HG02981 (cell line): ENCODE results near the gene GALNT9.
"Not testable (repeated sequence)": the region's sequence is repeated elsewhere in the genome, so short reads cannot be mapped to it uniquely, and the experiment has no call there.

ENCODE experiments used
- ATAC-seq: cut with Tn5 transposase; IDR thresholded peaks from one replicate; pipeline ENCODE4 v1.9.1; 2021; ENCODE audit warnings: mild to moderate bottlenecking, moderate library complexity; ENCODE audit not compliant: unreplicated experiment

Gene GALNT9

DNA sequence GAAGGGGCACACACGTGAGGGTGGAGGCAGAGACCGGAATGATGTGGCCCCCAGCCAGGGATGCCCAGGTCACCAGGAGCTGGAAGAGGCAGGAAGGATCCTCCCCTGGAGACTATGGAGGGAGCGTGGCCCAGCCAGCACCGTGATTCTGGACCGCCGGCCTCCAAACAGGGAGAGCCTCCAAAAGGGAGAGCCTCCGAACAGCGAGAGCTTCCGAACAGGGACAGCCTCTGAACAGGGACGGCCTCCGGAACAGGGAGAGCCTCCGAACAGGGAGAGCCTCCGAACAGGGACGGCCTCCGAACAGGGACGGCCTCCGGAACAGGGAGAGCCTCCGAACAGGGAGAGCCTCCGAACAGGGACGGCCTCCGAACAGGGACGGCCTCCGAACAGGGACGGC is 33.8 kb downstream of the GALNT9 start:
- ATAC-seq = not testable (repeated sequence)

DNA sequence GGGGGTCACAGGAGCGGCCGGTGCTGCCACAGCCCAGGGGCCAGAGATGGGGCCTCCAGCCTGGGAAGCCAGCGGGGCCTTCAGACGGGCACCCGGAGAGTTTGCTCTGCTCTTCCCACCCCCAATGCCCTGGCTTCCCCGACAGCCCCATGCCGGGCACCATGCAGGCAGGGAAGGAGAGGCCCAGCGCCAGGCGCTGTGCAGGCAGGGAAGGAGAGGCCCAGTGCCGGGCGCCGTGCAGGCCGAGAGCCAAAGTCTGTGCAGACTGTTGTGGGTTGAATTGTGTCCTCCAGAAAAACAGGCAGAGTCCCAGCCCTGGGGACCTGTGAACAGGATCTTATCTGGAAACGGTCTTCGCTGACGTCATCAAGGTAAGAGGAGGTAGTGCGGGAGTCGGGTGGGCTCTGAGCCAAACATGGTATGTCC is 34.3 kb downstream of the GALNT9 start:
- ATAC-seq = no peak

DNA sequence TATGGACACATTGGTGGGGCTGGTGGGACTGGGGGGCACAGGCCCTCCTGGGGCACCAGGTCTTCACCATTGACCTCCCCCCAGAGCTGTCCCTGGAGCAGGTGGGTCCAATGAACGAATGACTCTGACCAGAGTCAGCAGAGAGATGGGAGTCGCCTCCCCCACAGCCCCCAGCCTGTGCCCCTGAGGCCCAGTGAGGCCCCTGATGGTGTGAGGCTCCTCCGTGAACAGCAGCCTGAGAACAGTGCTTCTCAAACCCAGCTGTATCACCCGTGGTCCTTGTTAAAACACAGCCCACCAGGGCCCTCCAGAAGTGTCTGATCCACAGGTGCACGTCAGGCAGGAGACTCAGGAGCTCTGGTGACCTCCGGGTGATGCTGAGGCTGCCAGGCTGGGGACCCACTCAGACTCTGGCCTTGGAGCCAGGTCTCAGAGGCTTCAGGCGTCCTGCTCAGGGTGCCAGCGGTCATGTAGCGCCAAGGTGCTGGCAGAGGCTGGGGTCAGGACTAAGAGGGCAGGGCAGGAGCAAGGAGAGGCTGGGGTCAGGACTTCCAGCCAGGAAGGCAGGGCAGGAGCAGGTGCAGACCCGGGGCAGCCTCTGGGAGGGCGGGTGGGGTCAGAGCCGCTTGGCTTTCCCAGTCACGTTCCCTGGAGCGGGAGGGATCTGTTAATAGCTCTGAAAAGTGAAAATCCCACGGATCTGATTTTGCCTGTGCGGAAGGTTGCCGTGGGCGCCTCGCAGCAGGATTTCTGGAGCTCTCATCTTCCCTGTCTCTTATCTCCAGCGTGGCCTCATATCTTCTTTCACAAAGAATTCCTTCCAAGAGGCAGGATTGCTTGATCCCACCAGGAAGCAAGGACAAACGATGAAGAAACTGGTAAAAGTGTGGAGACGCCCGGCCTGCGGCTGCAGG is 35.0 kb downstream of the GALNT9 start:
- ATAC-seq = no peak

DNA sequence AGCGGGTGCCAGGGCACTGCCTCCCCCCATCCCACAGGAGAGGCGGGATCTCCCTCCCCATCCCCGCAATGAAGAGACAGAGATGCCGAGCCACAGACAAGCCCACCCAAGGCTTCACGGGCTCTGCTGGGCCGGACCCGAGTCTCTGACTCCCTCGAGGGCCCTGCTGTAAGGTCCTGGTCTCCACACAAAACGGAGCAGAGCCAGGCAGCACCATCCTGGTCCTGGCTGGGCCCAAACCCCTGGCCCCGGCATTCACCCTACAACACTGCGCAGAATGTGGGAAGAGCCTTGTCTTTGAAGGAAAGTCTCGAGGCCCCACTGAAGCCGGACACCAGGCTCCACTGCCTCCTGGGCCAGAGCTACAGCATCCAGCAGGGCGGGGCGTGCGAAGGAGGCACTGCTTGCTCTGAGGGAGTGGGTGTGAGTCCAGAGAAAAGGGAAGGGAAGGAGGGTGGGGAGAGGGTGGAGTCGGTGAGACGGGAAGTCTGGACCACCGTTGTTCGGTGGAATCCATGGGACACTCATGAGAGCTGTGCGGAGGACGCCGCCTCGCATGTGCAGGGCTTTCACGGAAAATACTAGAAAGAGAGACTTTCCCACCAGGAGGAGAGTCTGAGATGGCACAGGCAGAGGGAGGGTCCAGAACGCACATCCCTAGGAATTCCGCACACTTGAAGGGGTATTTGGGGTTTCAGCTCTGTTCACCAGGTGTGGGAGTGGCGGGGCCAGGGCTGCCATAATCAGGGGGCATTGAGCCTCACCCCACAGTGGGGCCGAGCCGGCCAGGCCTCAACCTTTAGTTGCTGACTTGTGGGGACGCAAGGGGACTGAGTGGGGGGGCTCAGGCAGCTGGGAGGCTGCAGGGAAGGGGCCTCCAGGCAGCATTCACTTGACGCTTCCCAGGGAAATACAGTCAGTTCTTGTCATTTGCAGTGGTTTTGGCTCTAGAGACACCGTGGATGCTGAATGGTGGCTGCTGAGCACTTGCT is 36.8 kb downstream of the GALNT9 start:
- ATAC-seq = no peak

DNA sequence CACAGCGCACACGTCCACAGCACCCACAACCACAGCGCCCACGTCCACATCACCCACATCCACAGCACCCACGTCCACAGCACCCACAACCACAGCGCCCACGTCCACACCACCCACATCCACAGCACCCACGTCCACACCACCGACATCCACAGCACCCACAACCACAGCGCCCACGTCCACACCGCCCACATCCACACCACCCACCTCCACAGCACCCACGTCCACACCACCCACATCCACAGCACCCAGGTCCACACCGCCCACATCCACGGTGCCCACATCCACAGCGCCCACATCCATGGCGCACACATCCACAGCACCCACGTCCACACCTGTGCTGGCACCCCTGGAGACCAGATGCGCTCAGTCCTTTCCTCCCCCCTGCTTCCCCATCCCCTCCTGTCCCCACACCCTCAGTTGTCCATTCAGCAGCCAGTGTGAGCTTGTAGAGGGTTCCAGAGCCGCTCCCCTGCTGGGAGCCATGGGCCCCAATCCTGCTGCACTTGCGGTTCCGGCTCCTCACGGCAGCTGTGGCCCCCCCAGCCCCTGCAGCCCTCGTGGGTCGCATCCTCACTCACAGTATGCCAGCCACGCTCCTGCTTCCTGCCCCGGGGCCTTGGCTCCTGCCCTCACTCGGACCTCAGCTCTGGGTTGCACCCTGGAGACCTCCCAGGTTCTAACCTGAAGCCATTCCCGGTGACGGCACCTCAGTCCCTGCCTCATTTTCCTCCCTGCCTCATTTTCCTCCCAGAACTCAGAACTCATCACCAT is 37.8 kb downstream of the GALNT9 start:
- no peak for ATAC-seq

DNA sequence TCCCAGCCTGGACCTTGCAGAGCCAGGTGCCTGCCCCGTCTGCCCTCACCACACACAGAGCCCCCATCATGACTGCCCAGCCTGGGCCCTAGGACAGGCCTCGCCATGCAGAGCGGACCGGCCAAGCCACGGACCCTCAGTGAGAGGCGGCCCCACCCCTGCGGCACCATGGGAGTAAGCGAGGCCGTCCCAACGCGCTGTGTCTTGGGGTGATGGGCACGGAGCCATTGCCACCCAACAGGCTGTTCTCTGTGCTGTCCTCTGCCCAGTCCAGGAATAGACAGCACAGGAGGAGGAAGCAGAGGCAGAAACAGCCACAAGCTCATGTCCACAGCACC is 39.2 kb downstream of the GALNT9 start:
- no peak for ATAC-seq

DNA sequence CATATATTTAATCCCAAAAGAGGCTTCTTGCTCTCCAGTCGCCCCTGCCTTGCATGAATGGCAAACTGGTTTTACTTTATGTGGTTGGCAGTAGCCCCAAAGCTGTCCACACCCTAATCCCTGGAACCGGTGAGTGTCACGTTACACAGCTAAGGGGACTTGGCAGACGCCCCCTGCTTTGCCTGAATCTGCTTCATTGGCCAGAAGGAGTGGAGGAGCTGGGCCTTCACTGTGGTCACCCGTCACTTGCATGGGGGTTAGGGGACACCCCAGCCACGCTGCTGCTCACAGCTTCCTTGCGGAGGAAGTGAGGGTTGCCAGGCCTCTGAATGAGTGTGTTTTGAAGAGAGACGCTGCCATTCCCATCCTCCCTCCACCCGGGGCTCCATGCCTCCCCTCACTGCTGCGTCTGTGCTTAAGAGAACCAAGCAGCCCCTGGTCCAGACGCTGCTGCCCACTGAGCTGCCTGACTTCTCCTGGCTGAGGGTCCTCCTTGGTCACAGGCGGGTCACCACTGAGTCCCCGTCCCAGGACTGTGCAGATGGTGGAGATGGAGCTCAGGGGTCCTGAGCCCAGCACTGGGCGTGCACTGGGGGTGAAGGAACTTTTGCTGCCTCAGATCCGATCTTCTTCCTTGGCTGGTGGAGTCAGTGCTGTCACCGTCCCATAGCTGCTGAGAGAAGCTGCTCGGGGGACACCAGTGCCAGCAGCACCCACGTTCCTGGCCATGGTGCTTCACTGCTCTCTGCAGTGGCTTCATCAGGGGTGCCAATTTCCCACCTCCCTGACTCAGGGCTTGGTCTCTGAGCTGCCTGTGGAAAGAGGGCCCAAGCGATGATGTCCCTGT is 39.8 kb downstream of the GALNT9 start:
- no peak for ATAC-seq

DNA sequence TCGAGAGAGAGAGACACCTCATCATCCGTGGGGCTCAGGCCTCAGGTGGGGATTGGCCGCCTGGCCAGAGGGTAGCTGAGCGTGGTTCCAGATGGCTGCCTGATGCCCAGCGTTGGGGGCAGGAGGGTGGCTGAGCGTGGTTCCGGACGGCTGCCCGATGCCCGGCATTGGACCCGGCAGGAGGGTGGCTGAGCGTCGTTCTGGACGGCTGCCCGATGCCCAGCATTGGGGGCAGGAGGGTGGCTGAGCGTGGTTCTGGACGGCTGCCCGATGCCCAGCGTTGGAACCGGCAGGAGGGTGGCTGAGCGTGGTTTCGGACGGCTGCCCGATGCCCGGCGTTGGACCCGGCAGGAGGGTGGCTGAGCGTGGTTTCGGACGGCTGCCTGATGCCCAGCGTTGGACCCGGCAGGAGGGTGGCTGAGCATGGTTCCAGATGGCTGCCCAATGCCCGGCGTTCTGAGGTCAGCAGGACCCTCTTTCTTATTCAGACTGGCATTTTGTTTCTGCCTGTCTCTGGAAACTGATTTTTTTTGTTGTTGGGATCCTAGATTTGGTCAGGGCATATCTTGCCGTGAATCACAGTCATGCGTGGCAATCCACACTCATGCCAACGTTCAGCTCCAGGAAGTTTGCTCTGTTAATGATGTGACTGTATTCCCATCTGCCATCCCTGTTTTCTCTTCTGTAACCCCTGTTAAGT is 40.7 kb downstream of the GALNT9 start:
- ATAC-seq = no peak

DNA sequence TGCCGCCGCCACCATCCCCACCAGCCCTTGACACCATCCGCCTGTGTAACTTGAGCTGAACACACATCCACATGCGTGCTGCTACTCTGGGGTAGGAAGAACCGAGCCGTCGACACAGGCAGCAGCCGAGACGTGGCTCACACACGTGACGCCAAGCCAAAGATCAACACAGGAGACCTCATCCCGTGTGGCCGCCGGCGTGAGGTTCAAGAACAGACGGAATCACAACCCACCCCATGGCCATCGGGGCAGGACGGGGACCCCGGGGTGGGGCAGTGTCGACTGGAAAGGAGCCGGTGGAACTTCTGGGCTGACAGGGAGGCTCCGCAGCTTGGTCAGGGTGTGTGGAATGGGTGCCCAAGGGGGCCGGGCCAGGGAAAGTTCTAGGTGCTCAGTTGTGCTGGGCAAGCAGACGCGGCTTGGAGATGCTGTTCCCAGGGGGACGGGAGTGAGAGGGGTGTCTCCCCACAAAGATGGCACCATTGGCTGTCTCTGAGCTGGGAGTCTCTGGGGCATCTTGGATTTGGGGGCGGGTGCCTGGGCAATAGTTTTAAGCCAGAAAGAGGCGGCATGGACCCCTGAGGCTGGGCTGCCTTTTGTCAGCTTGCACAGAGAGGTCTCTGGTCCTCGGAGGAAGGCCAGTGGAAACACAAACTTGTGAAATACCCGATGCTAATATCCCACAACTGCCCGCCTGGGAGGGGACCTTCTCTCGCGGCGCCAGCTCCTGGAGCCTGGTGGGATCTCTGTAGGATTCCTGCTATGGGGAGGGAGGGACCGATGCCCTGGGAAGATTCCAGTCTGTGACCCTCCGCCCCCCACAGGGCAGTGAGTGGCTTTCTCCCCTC is 41.8 kb downstream of the GALNT9 start:
- ATAC-seq = no peak

DNA sequence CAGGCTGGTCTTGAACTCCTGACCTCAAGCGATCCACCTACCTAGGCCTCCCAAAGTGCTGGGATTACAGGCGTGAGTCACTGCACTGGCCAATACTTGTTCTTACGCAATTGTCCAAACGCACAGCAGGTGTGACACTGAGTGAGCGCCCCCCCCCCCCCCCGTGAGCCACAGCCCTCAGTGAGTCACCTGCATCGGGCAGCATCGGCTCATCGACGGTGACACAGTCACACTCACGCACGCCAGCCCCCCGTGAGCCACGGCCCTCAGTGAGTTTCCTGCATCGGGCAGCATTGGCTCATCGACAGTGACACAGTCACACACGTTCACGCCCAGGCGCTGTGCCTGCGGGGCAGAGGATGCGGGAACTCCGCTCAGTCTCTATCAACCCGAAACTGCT is 42.5 kb downstream of the GALNT9 start:
- no peak for ATAC-seq

DNA sequence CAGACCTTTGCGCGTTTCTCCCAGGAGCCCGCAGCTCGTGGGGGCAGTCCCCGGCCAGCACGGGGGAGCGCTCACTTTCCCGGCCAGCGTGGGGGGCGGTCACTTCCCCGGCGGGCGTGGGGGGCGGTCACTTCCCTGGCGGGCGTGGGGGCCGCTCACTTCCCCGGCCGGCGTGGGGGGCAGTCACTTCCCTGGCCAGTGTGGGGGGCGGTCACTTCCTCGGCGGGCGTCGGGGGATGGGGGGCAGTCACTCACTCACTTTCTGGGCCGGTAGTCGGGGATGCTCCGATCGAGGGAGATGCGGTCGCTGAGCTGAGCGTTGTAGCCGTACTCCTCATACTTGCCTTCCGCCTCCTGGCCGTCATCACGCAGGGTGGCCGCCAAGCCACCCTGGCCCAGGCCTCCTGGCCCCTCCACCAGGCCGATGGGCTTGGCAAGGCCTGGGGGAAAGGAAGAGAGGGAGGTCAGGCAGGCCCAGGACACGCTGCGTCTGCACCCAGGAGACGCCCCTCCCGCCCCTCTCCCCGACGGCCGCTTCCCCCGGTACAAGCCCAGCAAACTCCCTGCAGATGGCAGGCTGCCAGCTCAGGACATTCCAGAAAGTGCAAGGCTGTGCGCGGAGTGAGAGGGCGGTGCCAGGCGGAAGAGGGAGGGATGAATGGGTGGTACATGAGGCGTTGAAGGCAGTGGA is 43.3 kb downstream of the GALNT9 start:
- ATAC-seq = no peak

DNA sequence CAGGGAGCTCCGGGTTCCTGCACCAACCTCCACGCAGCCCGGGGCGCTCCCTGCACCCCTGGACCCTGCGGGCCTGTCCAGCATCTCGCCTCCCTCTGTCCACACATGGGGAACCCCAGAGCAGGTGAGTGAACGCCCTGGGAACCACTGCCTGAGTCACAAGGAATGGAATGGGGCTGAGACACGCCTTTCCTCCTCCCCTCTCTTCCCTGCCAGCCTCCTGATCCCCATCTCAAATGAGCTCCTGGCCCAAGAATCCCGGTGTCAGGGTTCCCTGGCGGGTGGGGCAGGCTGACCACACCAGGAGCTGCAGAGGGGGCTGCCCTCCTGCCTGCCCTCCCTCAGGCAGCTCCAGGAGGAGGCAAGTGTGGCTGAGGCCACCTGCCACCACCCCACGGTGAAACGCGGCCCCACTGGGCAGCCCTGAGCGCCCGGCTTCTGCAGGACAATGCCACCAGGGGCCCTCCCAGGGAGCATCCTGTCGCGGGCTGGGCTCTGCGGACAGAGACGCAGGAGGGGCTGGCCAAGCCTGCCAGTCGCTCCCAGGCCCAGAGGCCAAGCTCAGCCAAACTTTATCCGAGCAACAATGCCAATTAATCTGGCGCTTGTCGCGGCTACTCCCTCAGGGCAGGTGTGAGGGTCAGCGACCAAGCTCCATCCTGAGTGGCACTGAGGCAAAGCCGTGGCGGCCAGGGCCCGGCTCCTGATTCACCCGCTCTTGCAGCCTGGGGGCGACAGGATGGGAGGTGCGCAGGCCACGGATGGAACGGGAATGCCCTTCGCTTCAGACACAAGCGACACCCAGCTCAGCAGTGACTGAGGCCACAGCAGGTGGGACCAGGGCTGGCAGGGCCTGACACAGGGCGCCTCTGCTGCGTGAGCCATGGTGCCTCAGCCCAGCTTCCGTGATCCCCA is 44.3 kb downstream of the GALNT9 start:
- no peak for ATAC-seq

DNA sequence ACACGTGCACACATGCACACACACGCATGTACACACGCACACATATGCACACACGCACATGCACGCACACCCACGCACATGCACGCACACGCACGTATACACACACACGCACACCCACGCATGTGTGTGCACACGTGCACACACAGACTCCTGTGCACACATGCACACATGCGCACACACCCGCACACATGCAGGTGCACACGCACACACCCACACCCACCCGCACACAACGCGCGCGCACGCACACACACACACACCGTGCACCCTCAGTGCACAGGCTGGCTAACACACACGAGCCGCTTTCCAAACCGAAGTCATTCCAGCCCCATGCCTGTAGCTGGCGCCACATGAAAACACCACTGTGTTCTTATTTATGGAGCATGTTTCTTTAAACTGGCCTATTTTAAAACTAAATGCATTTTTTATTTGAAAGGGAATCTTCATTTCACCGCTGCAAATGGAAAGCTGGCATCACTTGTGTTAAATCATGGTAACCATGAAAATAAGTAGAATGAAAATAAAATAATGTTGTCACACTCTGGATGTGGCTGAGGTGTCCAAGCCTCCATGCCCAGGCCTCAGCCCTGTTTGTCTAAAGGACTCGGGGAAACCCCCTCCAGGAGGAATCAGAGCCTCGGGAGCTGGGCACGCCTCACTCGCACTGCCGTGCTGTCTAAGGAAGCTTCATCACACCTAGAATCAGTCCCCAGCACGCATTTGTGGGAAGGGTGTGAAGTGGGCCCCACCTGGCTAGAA is 45.1 kb downstream of the GALNT9 start:
- no peak for ATAC-seq

DNA sequence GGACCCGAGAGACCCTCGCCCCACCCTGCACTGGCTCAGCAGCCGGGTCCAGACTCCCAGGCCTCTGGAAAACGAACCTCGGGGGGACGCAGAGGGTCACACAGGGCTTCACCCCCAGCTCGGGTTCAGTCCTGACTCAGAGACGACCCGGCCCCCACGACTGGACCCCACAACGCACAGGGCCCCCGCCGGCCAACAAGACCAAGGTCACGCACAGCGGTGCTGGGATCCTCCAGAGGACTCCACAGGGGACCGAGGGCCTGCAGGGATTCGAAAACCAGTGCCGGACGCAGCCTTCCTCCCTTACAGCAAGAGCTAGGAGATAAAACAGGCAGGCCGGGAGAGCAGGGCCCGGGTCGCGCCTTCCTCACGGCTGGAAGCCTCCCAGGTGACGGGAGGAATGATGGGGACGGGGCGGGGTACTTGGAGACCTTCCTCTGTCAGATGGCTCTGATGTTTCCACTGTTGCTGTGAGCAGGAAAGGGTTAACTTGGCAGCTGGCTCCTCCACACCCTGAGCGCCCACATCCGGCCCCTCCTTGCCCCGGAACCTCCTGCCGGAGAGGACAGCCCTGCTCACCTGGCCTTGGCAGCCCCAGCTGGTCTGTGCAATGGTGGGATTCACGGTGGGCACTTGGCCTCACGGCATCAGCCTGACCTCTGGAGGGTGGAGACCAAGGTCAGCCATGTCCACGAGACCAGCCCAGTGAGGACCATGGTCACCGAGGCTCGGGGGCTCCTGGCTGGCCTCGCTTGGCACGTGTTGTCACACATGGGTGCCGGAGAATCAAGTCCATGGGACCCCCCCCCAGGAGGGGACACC is 46.2 kb downstream of the GALNT9 start:
- ATAC-seq = no peak
